ES-I3 (cell line): ENCODE data around the gene LIPK.

Experiments
- H3K36me3 ChIP-seq: 2 replicates; pipeline ENCODE4 v1.6.1; 2013; ENCODE audit warnings: mild to moderate bottlenecking, low read length, control low read depth, moderate library complexity; ENCODE audit not compliant: insufficient read depth
- H3K4me1 ChIP-seq: 2 replicates; pipeline ENCODE4 v1.6.1; 2013; ENCODE audit warnings: mild to moderate bottlenecking, control low read depth, low read length; ENCODE audit not compliant: insufficient read depth
- H3K9ac ChIP-seq: 2 replicates; pipeline ENCODE4 v1.6.1; 2013; ENCODE audit warnings: low read depth, mild to moderate bottlenecking, low read length, moderate library complexity
- H3K9me3 ChIP-seq: 2 replicates; pipeline ENCODE4 v1.6.1; 2013; ENCODE audit warnings: mild to moderate bottlenecking, low read length, moderate library complexity; ENCODE audit not compliant: control insufficient read depth, insufficient read depth

Gene LIPK

DNA sequence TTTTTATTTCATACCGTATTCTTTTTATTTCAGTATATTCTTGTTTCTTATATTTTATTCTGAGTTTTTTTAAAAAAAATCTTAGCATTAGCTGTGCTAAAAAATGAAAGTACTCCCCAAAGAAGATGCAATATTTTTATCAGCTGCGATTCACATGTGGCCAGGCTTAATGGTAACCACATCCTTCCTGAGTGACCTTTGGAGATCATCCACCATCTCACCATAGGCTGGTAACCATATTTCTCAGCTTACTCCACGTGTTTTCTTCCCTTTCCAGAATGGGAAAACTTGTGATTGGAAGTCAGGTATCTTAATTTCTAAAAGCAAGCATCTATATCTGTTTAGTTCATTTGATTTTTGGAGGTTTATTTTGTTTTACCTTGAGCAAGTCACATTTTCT lies 77.7 kb downstream of the LIPK start:
- Histone ChIP-seq H3K9me3 (no peaks in the 10 kb centered on the region), H3K36me3 (no peaks in the 10 kb centered on the region), H3K9ac (no peak overlapping the region), H3K4me1 (no peaks in the 10 kb centered on the region)

DNA sequence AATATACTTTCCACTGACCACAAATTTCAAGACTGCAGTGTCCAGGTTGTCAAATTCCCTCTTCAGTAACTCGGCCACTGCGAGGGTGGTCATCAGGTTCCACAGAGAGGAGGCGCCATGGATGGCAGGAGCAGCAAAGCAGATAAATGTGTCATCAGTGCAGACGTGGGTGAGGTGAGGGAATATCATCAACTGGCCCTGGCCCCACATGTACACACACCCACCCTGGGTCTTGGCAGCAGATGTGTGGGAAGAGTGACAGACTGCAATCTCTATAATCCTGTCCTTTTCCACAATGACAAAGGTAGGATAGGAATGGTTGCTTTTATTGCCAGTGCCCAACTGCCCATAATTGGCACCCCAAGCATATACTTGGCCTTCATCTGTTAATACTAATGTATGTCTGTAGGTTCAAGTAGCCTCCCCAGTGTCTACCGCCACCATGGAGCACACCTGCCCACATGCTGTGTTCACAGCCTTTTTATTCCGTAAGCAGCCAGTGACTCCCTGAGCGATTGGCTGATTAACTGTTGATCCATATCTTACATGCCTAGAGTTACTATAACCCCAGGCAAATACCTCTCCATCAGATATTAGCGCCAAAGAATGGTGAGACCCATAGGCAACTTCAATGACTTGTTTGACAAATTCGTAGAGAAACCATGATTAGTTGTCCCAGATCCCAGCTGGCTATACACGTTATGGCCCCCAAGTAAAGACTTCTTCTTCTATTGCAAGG lies 80.2 kb downstream of the LIPK start:
- no peaks in the 10 kb centered on the region for H3K4me1 ChIP-seq
- H3K9ac ChIP-seq: no peak overlapping the region
- H3K9me3 ChIP-seq: no peaks in the 10 kb centered on the region
- H3K36me3 ChIP-seq: no peaks in the 10 kb centered on the region

DNA sequence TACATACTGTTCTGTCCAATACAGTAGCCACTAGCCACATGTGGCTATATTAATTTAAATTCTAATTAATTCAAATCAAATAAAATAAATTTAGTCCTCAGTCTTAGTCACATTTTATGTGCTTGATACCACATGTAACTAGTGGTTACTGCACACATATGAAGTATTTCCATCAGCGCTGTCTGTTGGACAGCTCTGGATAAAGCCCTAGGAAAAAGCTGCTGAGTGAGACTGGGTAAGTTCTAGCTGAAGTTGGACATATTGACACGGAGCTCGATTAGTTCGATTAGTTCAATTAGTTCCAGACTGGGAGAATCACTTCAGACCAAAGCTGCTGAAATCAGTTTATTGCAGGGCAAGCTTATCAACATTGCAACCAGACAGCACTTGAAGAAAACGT lies 81.4 kb downstream of the LIPK start:
- no peaks in the 10 kb centered on the region for H3K4me1 ChIP-seq
- H3K9me3 ChIP-seq: no peaks in the 10 kb centered on the region

DNA sequence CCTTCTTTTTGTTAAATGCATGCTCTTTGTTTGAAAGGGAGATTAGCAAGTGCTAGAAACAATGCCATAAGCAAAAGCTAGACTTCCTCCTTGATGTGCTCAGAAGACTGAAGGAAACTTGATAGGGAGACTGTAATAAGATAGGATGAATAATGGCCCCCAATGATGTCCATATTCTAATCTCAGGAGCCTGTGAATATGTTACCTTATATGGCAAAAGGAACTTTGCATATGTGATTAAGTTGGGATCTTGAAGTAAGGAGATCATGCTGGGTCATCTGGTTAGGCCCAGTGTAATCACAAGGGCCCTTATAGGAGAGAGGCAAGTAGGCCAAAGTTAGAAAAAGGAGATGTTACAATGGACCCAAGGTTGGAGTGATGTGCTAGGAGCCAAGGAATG lies 82.9 kb downstream of the LIPK start:
- Histone ChIP-seq H3K9ac (no peak overlapping the region), H3K4me1 (no peaks in the 10 kb centered on the region), H3K9me3 (no peaks in the 10 kb centered on the region), H3K36me3 (no peaks in the 10 kb centered on the region)

More for the DNA sequence above, 81.4 kb downstream of the LIPK start:
- no peaks in the 10 kb centered on the region for H3K36me3 ChIP-seq
- no peak overlapping the region for H3K9ac ChIP-seq

DNA sequence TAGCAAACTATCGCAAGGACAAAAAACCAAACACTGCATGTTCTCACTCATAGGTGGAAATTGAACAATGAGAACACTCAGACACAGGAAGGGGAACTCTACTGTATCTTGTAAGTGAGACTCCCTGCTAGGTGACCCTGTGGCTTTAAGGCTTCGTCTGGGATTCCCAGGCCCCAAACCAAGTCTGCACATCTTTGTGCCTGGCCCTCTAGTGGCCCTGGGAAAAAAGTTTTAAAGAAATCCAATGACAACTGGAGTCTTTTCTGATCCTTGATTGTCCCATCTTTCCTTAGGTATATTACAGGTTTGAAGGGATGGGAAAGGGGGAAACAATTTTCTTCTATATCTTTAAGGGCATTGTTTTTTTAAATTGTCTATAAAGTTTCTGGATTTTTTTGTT lies 85.9 kb downstream of the LIPK start:
- Histone ChIP-seq H3K9ac (no peak overlapping the region), H3K9me3 (no peaks in the 10 kb centered on the region), H3K36me3 (no peaks in the 10 kb centered on the region), H3K4me1 (no peaks in the 10 kb centered on the region)

DNA sequence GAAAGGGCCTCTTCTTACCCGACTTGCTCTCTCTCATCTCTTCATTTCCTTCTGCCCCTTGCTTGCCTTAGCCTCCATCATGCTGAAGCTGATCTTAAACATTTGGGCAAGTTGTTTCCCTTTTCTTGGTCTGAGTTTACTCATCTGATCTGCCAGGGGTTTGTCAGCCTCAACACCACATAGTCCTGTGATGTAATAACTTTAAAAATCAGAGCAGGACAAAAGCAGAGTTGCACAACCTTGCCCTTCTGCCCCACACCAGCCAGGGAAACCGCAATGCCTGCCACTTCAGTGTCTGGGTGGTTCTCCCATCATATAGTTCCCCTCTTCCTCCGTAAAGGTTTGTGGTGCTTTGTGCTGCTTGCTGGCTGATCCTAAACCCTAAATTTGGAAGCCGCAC lies 86.6 kb downstream of the LIPK start:
- Histone ChIP-seq H3K4me1 (no peaks in the 10 kb centered on the region), H3K36me3 (no peaks in the 10 kb centered on the region), H3K9me3 (no peaks in the 10 kb centered on the region), H3K9ac (no peak overlapping the region)

DNA sequence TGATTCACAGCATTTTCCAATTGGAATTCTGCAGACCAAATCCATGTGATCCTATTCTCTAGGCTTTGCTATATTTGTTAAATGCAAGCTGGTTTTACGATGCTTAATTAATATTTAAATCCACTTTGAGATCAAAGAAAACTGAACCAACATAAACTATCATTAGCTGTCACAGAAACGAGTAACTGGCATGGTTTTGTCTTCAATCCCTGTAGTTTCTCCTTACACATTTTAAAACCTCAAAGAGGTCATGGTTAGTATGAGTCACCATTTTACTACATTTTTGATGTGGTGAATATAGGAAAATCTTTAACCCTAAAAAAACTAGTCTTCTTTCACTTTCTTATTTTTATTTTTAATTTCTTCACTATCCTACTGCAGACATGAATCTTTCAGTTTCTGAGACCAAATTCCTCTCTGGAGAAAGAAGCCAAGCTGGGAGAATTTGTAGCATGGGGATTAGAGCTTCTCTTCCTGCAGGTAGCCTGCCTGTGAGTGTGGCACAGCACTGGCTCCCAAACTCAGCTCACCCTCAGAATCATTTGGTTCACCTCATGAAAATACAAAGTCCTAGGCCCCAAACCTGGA lies 87.8 kb downstream of the LIPK start:
- Histone ChIP-seq H3K36me3 (no peaks in the 10 kb centered on the region), H3K9me3 (no peaks in the 10 kb centered on the region), H3K9ac (no peak overlapping the region), H3K4me1 (no peaks in the 10 kb centered on the region)

DNA sequence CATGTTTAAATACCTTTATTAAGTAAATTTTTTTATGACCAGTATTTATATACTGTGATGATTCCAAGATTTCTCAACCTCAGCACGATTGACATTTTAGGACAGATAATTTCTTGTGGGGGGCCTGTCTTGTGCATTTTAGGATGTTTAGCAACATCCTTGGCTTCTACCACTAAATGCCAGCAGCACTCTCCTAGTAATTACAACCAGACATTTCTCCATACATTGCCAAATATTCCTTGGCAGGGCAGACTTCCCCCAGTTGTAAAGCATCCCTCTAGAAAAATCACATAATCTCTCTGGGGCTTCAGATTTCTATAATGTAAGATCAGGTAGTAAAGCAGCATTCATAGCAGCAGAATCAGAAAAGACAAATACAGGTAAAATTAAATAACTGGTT lies 88.7 kb downstream of the LIPK start:
- Histone ChIP-seq H3K4me1 (no peaks in the 10 kb centered on the region), H3K9ac (no peak overlapping the region), H3K36me3 (no peaks in the 10 kb centered on the region), H3K9me3 (no peaks in the 10 kb centered on the region)

DNA sequence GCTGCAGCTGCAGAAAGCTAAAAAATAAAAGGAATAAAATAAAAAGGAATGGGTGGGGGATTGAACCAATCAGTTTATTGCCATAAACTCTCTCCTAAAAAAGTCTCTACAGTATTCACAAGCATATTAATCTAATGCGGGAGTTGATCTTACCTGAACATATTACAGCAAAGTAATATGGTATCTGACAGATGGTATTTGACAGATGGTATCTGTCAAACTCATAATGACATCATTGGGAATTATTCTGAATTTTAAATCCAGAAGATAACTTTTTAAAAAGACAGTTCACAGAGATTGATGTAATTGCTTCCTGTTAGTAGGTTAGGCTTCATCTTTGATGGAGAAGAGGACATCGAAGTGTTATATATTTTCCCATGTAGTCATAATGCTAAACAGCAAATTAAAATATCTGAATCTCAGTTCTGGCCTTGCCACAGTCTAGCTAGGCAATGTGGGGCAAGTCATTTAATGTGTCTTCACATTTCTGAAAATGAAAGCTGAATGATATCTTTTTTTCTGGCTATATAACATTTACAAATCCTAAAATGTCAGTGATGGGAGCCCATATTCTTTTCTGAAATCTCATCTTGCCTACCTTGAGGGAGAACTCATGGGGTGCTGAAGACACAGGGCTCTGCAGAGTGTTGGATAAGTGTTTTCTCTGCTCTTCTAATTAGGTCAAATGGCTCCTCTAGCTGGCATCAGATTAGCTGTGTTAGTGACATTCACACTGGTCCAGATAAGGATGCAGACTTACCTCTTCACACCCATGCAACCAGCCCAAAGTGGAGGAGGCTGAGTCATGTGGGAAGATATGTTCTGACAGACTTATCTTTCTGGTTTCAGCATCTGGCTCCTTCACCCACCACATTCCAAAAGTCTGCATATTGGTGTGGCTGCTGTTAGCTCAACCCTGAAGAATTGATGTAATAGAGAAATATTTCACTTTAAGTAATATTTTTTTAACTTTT lies 94.4 kb downstream of the LIPK start:
- no peaks in the 10 kb centered on the region for H3K9me3 ChIP-seq
- H3K9ac ChIP-seq: no peak overlapping the region
- peaks cover 6% of the 10 kb centered on the region; the same call in 1 of the 2 replicates for H3K4me1 ChIP-seq
- H3K36me3 ChIP-seq: no peaks in the 10 kb centered on the region
